ENCODE measurements around the gene PRSS12. TPM values are rescaled to one million over a fixed set of nuclear protein-coding genes. Genes with fewer than 3 reads are reported as not detected.
A peak's percentile ranks its signal among the peaks of the same experiment; 100 is the strongest.

PRSS12 gene
- total RNA-seq, 1 experiment from 2014 or later = 5.4 TPM

- Histone ChIP-seq H3K9me3 (ENCODE audit: control insufficient read depth, low read depth, low read length) (no peaks in the 10 kb centered on the region), H4K5ac (ENCODE audit: insufficient read length, low read depth, low read length) (no peak overlapping the region), H3K79me1 (ENCODE audit: insufficient read depth, low read depth, low read length, poor library complexity, severe bottlenecking) (no peaks in the 10 kb centered on the region), H2BK15ac (ENCODE audit: low read depth, low read length) (no peak overlapping the region), H3K23me2 (ENCODE audit: insufficient read length, low read depth, low read length, poor library complexity, severe bottlenecking) (peaks cover 7% of the 10 kb centered on the region), H4K20me1 (ENCODE audit: control insufficient read depth, insufficient read depth, insufficient read length) (no peaks in the 10 kb centered on the region), H3K23ac (ENCODE audit: insufficient read length, low read depth, low read length) (no peak overlapping the region), H3K79me2 (ENCODE audit: insufficient read depth, low read length) (peaks cover 5% of the 10 kb centered on the region; the same call in 1 of the 2 replicates), H3K4ac (ENCODE audit: low read depth, low read length) (no peak overlapping the region), H3K27ac (ENCODE audit: insufficient read length, low read depth, low read length) (peak overlapping the region; percentile 70), H2AFZ (ENCODE audit: low read length) (no peak overlapping the region), H3K4me2 (ENCODE audit: insufficient read depth, insufficient read length, low read length) (peak overlapping the region; percentile 97), H3K56ac (ENCODE audit: insufficient read length, low read depth, low read length) (no peak overlapping the region), H2BK20ac (ENCODE audit: low read depth, low read length, poor library complexity, severe bottlenecking) (no peak overlapping the region), H3K4me1 (ENCODE audit: insufficient read depth, low read length) (no peaks in the 10 kb centered on the region), H3T11ph (ENCODE audit: low read length) (no peak overlapping the region), H2AK5ac (ENCODE audit: insufficient read length, low read length) (no peak overlapping the region), H3K14ac (ENCODE audit: insufficient read depth, low read length) (no peak overlapping the region), H3K18ac (ENCODE audit: insufficient read length, low read depth, low read length) (no peak overlapping the region), H2BK5ac (ENCODE audit: insufficient read length, low read length) (no peak overlapping the region), H4K91ac (ENCODE audit: insufficient read length, low read depth, low read length) (no peak overlapping the region), H4K8ac (replicated peaks; ENCODE audit: insufficient read length, low read depth, low read length) (no peak overlapping the region), H2BK12ac (ENCODE audit: insufficient read length, low read depth, low read length) (no peak overlapping the region), H3K9ac (ENCODE audit: extremely low read depth, insufficient read length, low read length) (peak overlapping the region; percentile 97), H3K27me3 (ENCODE audit: insufficient read depth, low read length) (no peaks in the 10 kb centered on the region), H2BK120ac (ENCODE audit: low read depth, low read length, poor library complexity, severe bottlenecking) (no peak overlapping the region)
- H3K4me1 Mint-ChIP-seq = peaks cover 16 to 27% of the 10 kb centered on the region in 2 experiments
- H3K27ac Mint-ChIP-seq = peak overlapping the region in 1 of 3 experiments; percentile 99; a peak in 2 of 7 replicates
- WGBS (ENCODE audit: extremely low coverage, insufficient read length, low lambda C conversion rate) = no CpG with 5 or more reads among the region's 2 CpGs
- TF ChIP-seq CTCF (conservative IDR thresholded peaks at IDR 0.05) = no peak
- DNase-seq = no peak
- H3K4me3 Mint-ChIP-seq = peak overlapping the region; percentile 85 to 95
- H3K27me3 Mint-ChIP-seq (ENCODE audit: low read depth) = no peaks in the 10 kb centered on the region; the same call in 1 of the 2 replicates
- H3K9me3 Mint-ChIP-seq = peaks cover 0 to 2% of the 10 kb centered on the region in 2 experiments; a peak in 1 of 5 replicates
- H3K36me3 Mint-ChIP-seq (ENCODE audit: insufficient read depth in 1 of 3, low read depth in 3 of 3) = peaks cover 11 to 32% (median 21%) of the 10 kb centered on the region in 3 experiments
Measured at GRCh38 chr4:118279920-118280432, 72.8 kb downstream of the PRSS12 start.
